ENCODE measurements around the gene TMEM254. TPM values are rescaled to one million over a fixed set of nuclear protein-coding genes. Genes with fewer than 3 reads are reported as not detected.

TMEM254 gene
- polyA plus RNA-seq, 1 experiment = 34.4 TPM

- no peak for DNase-seq (ENCODE audit: low read depth, low spot score)
- Histone ChIP-seq H3K4me3 (ENCODE audit: low read depth, low read length) (no peak overlapping the region), H3K27me3 (ENCODE audit: control insufficient read depth, insufficient read depth, low read length) (no peaks in the 10 kb centered on the region), H3K9me3 (ENCODE audit: control insufficient read depth, insufficient read depth, low read length) (peaks cover 15% of the 10 kb centered on the region), H3K27ac (ENCODE audit: low read depth, low read length) (no peak overlapping the region)
- CTCF ChIA-PET = no interaction called here
- POLR2A ChIA-PET = interaction anchor here (0.6 kb wide), 1 partner anchor 19 kb away, joined by 4 read pairs; no protein-coding TSS in a partner anchor
- TF ChIP-seq CTCF (IDR thresholded peaks at IDR 0.05; ENCODE audit: low read depth, low read length) = no peak
Measured at GRCh38 chr10:80110986-80111385, 32.5 kb downstream of the TMEM254 start.

GRCh38 chr10:80118669-80119068 lies 40.2 kb downstream of the TMEM254 start:
- CTCF ChIA-PET = interaction anchor here (0.8 to 1.8 kb wide), 3 partner anchors 14 to 71 kb away, joined by 3 to 4 read pairs (median 4); no protein-coding TSS in a partner anchor
- no peak for TF ChIP-seq CTCF (IDR thresholded peaks at IDR 0.05; ENCODE audit: low read depth, low read length)

GRCh38 chr10:80122110-80122710 lies 43.7 kb downstream of the TMEM254 start:
- ChIA-PET CTCF (no interaction called here), POLR2A (no interaction called here)
- DNase-seq (ENCODE audit: low read depth, low spot score) = no peak
- no peak overlapping the region for H3K27ac ChIP-seq (ENCODE audit: low read depth, low read length)
- no peak overlapping the region for H3K4me3 ChIP-seq (ENCODE audit: low read depth, low read length)
- TF ChIP-seq CTCF (IDR thresholded peaks at IDR 0.05; ENCODE audit: low read depth, low read length) = no peak
- peaks cover 11% of the 10 kb centered on the region for H3K27me3 ChIP-seq (ENCODE audit: control insufficient read depth, insufficient read depth, low read length)
- H3K9me3 ChIP-seq (ENCODE audit: control insufficient read depth, insufficient read depth, low read length) = no peaks in the 10 kb centered on the region

More at GRCh38 chr10:80118669-80119068, 40.2 kb downstream of the TMEM254 start:
- no peak for DNase-seq (ENCODE audit: low read depth, low spot score)
- Histone ChIP-seq H3K27me3 (ENCODE audit: control insufficient read depth, insufficient read depth, low read length) (peaks cover 11% of the 10 kb centered on the region), H3K27ac (ENCODE audit: low read depth, low read length) (no peak overlapping the region), H3K9me3 (ENCODE audit: control insufficient read depth, insufficient read depth, low read length) (no peaks in the 10 kb centered on the region), H3K4me3 (ENCODE audit: low read depth, low read length) (no peak overlapping the region)
- POLR2A ChIA-PET = no interaction called here

- DNase-seq (ENCODE audit: low read depth, low spot score) = no peak
- H3K9me3 ChIP-seq (ENCODE audit: control insufficient read depth, insufficient read depth, low read length) = no peaks in the 10 kb centered on the region
- peaks cover 11% of the 10 kb centered on the region for H3K27me3 ChIP-seq (ENCODE audit: control insufficient read depth, insufficient read depth, low read length)
- TF ChIP-seq CTCF (IDR thresholded peaks at IDR 0.05; ENCODE audit: low read depth, low read length) = no peak
- no peak overlapping the region for H3K27ac ChIP-seq (ENCODE audit: low read depth, low read length)
- POLR2A ChIA-PET = no interaction called here
- no peak overlapping the region for H3K4me3 ChIP-seq (ENCODE audit: low read depth, low read length)
- CTCF ChIA-PET = no interaction called here
Measured at GRCh38 chr10:80122746-80123145, 44.3 kb downstream of the TMEM254 start.

GRCh38 chr10:80126876-80127275 lies 48.4 kb downstream of the TMEM254 start:
- ChIA-PET CTCF (no interaction called here), POLR2A (no interaction called here)
- DNase-seq (ENCODE audit: low read depth, low spot score) = no peak
- Histone ChIP-seq H3K4me3 (ENCODE audit: low read depth, low read length) (no peak overlapping the region), H3K27me3 (ENCODE audit: control insufficient read depth, insufficient read depth, low read length) (peaks cover 3% of the 10 kb centered on the region), H3K27ac (ENCODE audit: low read depth, low read length) (no peak overlapping the region), H3K9me3 (ENCODE audit: control insufficient read depth, insufficient read depth, low read length) (no peaks in the 10 kb centered on the region)
- no peak for TF ChIP-seq CTCF (IDR thresholded peaks at IDR 0.05; ENCODE audit: low read depth, low read length)

All from AG04450 (cell line).